Muscle of arm (tissue), 14 donors: Measurements from ENCODE around the gene TMEM263. TPM values are rescaled to one million over a fixed set of nuclear protein-coding genes. Genes with fewer than 3 reads are reported as not detected.
"Not testable (repeated sequence)": the region's sequence is repeated elsewhere in the genome, so short reads cannot be mapped to it uniquely, and the experiment has no call there.

Source experiments
- DNase-seq: peaks from one replicate; pipeline ENCODE4 v3.0.0-alpha.2; 2013
- long read RNA-seq, 11 donors: transcript quantifications; one replicate each; lab custom pipeline, GENCODE V29; 2026
- polyA plus RNA-seq, 12 donors: library from polyadenylated mRNA; unstranded; fragments of 120-200 nt; gene quantifications; one replicate each; pipeline ENCODE4 v1.2.1, GENCODE V29; 2013; ENCODE audit not compliant: insufficient read length in 12 of 12

The TMEM263 gene
- polyA plus RNA-seq, result 100 to 1,000 TPM in 1 of 12 donors, 10 to 100 TPM in 11; 57.7 to 169 (median 74.8) TPM
- long read RNA-seq, donor 1, transcript TMEM263-204 (3 exons, 3,349 nt), result major isoform, 11 of 19 reads
- long read RNA-seq, donor 1, transcript TMEM263-201 (4 exons, 3,362 nt), result minor isoform, 7 of 19 reads
- long read RNA-seq, donor 1, partial matches to known transcripts, result 0 of 19 reads
- long read RNA-seq, donor 1, other reads (novel, unspliced or antisense), result 0 of 19 reads
- long read RNA-seq, donor 2, transcript TMEM263-201 (4 exons, 3,362 nt), result minor isoform, 5 of 25 reads
- long read RNA-seq, donor 2, transcript TMEM263-204 (3 exons, 3,349 nt), result major isoform, 16 of 25 reads
- long read RNA-seq, donor 2, partial matches to known transcripts, result 0 of 25 reads
- long read RNA-seq, donor 2, other reads (novel, unspliced or antisense), result 0 of 25 reads
- long read RNA-seq, donor 3, transcript TMEM263-201 (4 exons, 3,362 nt), result major isoform, 6 of 10 reads
- long read RNA-seq, donor 3, partial matches to known transcripts, result 0 of 10 reads
- long read RNA-seq, donor 3, other reads (novel, unspliced or antisense), result 0 of 10 reads
- long read RNA-seq, donor 4, partial matches to known transcripts, result 0 of 8 reads
- long read RNA-seq, donor 4, other reads (novel, unspliced or antisense), result 0 of 8 reads
- long read RNA-seq, donor 5, result 0 reads
- long read RNA-seq, donor 6, transcript TMEM263-201 (4 exons, 3,362 nt), result major isoform, 7 of 10 reads
- long read RNA-seq, donor 6, partial matches to known transcripts, result 0 of 10 reads
- long read RNA-seq, donor 6, other reads (novel, unspliced or antisense), result 0 of 10 reads
- long read RNA-seq, donor 7, transcript TMEM263-201 (4 exons, 3,362 nt), result major isoform, 6 of 12 reads
- long read RNA-seq, donor 7, transcript TMEM263-204 (3 exons, 3,349 nt), result major isoform, 6 of 12 reads
- long read RNA-seq, donor 7, partial matches to known transcripts, result 0 of 12 reads
- long read RNA-seq, donor 7, other reads (novel, unspliced or antisense), result 0 of 12 reads
- long read RNA-seq, donor 8, transcript TMEM263-204 (3 exons, 3,349 nt), result major isoform, 9 of 15 reads
- long read RNA-seq, donor 8, partial matches to known transcripts, result 0 of 15 reads
- long read RNA-seq, donor 8, other reads (novel, unspliced or antisense), result 0 of 15 reads
- long read RNA-seq, donor 9, transcript TMEM263-201 (4 exons, 3,362 nt), result major isoform, 10 of 19 reads
- long read RNA-seq, donor 9, transcript TMEM263-204 (3 exons, 3,349 nt), result minor isoform, 5 of 19 reads
- long read RNA-seq, donor 9, partial matches to known transcripts, result 0 of 19 reads
- long read RNA-seq, donor 9, other reads (novel, unspliced or antisense), result 0 of 19 reads
- long read RNA-seq, donor 10, transcript TMEM263-201 (4 exons, 3,362 nt), result major isoform, 6 of 13 reads
- long read RNA-seq, donor 10, transcript TMEM263-204 (3 exons, 3,349 nt), result major isoform, 6 of 13 reads
- long read RNA-seq, donor 10, partial matches to known transcripts, result 0 of 13 reads
- long read RNA-seq, donor 10, other reads (novel, unspliced or antisense), result 0 of 13 reads
- long read RNA-seq, donor 11, transcript TMEM263-204 (3 exons, 3,349 nt), result minor isoform, 9 of 24 reads
- long read RNA-seq, donor 11, transcript TMEM263-201 (4 exons, 3,362 nt), result major isoform, 14 of 24 reads
- long read RNA-seq, donor 11, partial matches to known transcripts, result 0 of 24 reads
- long read RNA-seq, donor 11, other reads (novel, unspliced or antisense), result 0 of 24 reads

- DNase-seq, result peak; percentile 98
Measured at GRCh38 chr12:106955377-106956047, at the start of gene TMEM263. Gene TMEM263 (plus strand): TSS chr12:106955907. CDS start chr12:106967117, 11,210 bp downstream.

DNA sequence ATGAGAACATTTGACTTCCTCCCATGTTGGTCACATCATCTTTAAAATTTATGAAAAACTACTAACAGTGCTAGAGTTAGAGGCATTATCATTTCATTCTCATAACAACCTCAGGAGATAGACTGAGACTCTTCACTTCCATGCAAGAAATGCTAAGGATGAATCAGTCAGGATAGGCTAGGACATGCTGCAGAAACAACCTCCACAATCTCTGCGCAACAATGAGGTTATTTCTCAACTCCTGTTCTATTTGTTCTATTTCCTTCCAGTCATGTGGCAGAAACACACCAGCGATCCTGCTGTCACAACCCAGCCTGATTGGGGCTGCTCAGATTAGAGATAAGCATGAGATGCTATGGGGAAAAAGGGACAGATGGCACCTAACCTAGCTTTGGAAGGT is 49.0 kb upstream of the TMEM263 start:
- DNase-seq, result no peak

GRCh38 chr12:106907411-106907810 is 48.3 kb upstream of the TMEM263 start:
- no peak for DNase-seq

GRCh38 chr12:106907846-106908245 is 47.9 kb upstream of the TMEM263 start:
- no peak for DNase-seq

DNA sequence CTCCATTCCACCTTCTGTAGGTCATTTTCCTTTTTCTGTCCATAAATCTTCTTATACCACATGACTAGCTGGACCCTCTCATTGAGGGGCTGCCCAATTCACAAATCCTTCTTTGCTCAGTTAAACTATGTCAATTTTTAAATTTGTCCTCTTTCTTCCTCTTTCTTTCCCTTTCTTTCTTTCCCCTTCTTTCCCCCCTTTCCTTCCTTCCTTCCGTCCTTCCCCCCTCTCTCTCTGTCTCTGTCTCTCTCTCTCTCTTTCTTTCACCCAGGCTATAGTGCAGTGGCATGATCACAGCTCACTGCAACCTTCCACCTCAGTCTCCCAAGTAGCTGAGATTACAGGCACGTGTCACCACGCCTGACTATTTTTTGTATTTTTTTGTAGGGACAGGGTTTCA is 47.1 kb upstream of the TMEM263 start:
- no peak for DNase-seq

DNA sequence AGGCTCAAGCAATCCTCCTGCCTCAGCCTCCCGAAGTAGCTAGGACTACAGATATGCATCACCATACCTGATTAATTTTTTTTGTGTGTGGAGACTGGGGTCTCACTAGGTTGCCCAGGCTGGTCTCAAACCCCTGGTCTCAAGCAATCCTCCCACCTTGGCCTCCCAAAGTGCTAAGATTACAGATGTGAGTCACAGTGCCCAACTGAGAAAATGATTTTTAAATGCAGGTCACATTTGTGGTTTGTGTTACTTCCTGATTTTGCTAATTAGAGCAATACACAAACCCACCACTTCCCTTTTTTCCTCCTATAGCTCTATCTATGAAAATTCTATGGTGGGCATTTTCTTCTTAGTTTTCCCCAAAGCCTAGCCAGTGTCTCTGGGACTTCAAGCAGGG is 45.5 kb upstream of the TMEM263 start:
- no peak for DNase-seq

- no peak for DNase-seq
Measured at GRCh38 chr12:106911581-106911980, 44.1 kb upstream of the TMEM263 start.

GRCh38 chr12:106913456-106913855 is 42.3 kb upstream of the TMEM263 start:
- DNase-seq, result no peak

- DNase-seq, result no peak
Measured at GRCh38 chr12:106914796-106915634, 40.7 kb upstream of the TMEM263 start.

DNA sequence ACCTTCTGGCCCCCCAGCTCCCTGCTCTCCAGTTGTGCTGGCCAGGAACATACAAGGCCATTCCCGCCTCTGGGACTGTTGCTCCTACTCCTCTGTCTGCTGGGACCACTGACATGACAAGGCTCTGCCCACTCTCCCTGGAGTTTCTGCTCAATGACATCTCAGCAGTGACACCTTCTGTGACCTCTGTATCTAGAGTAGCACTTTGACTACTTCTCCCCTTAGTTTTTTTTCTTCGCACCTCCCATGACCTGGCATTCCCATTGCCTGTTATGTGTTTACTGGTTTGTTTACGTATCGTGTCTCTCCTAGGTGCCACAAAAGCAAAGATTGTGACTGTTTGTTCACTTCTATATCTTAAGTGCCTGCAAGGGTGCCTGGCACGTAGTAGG is 40.1 kb upstream of the TMEM263 start:
- no peak for DNase-seq

DNA sequence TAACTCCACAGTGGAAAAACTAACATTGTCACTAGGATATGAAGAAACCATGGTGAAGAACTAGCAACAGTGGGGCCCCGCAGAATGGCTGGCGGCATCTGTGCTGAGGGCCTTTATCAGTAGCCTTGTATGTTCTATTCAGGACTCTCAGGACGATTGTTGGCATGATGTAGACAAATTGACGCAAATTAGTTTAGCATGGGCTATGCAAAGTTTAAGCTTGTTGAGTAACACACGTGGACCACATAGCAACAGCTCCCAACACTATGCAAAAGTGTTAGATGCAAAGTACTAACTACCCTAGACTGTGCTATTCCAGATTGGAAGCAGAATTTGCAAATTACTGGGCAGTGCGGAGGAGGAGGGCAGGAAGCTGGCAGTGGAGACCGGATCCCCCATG is 38.2 kb upstream of the TMEM263 start:
- DNase-seq, result no peak

DNA sequence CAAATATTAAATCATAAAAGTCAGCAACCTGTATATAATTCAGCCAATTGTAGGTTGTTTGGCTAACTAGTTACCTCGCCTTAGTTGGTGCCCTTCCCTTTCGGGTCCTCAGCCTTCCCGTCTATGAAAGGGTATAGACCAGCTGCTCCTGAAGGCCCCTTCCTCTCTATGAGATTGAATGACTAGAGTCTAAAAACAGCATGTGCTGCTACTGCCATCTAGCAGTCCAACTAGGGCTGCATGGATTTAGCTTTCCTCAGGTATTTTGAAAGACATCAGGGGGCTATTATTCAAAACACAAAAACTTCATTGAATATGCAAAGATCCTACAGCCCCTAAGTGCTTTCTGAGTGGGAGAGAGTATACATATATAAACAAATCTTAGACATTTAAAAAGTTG is 37.0 kb upstream of the TMEM263 start:
- no peak for DNase-seq

- DNase-seq, result peak; percentile 57
Measured at GRCh38 chr12:106919910-106920544, 35.7 kb upstream of the TMEM263 start.

- DNase-seq, result not testable (repeated sequence)
Measured at GRCh38 chr12:106921976-106922375, 33.7 kb upstream of the TMEM263 start.

DNA sequence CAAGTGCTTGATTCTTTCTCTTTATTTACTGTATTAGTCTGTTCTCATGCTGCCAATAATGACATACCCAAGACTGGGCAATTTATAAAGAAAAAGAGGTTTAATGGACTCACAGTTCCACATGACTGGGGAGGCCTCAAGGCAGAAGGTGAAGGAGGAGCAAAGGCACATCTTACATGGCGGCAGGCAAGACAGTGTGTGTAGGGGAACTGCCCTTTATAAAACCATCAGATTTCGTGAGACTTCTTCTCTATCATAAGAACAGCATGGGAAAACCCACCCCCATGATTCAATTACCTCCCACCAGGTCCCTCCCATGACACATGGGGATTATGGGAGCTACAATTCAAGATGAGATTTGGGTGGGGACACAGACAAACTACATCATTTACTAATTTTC is 32.1 kb upstream of the TMEM263 start:
- DNase-seq, result not testable (repeated sequence)

GRCh38 chr12:106924268-106924861 is 31.3 kb upstream of the TMEM263 start:
- no peak for DNase-seq

DNA sequence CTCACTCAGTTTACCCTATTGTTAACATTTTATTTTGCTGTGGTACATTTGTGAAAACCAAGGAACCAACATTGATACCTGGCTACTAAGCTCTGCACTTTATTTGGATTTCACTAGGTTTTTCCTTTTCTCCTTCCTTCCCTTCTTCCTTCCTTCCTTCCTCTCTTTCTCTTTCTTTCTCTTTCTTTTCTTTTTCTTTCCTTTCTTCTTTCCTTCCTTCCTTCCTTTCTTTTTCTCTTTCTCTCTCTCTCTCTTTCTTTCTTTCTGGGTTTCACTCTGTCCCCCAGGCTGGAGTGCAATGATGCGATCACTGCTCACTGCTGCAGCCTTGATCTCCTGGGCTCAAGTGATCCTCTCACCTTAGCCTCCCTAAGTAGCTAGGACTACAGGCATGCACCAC is 29.1 kb upstream of the TMEM263 start:
- no peak for DNase-seq

DNA sequence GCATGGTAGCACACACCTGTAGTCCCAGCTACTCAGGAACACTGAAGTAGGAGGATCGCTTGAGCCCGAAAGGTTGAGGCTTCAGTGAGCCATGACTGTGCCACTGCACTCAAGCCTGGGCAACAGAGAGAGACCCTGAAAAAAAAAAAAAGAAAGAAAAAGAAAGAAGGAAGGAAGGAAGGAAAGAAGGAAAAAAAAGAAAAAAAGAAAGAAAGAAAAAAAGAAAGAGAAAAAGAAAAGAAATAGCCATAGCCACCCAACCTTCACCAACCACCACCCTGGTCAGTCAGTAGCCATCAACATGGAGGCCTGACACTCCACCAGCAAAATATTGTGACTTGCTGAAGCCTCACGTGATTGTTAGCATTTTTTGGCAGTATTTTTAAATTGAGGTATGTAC is 21.4 kb upstream of the TMEM263 start:
- no peak for DNase-seq
